Nephron (organoid): ENCODE measurements around the gene IPO4.

Experiments
- H3K27ac Mint-ChIP-seq, 3 experiments: 2 replicates each; pipeline ENCODE4 v1.8.0; 2020; ENCODE audit warnings: mixed read lengths in 3 of 3, mild to moderate bottlenecking in 2 of 3, moderate library complexity in 1 of 3
- H3K27me3 Mint-ChIP-seq: 2 replicates; pipeline ENCODE4 v1.8.0; 2021; ENCODE audit warnings: low read depth, mild to moderate bottlenecking, moderate library complexity, mixed read lengths
- H3K36me3 Mint-ChIP-seq: 2 replicates; pipeline ENCODE4 v1.8.0; 2020; ENCODE audit warnings: low read depth, mixed read lengths
- H3K4me1 Mint-ChIP-seq: 2 replicates; pipeline ENCODE4 v1.8.0; 2020; ENCODE audit warnings: mixed read lengths
- H3K4me3 Mint-ChIP-seq, 3 experiments: 2 replicates each; pipeline ENCODE4 v1.8.0; 2020; ENCODE audit warnings: mild to moderate bottlenecking in 3 of 3, mixed read lengths in 3 of 3, moderate library complexity in 2 of 3
- H3K9me3 Mint-ChIP-seq: 2 replicates; pipeline ENCODE4 v1.8.0; 2020; ENCODE audit warnings: mixed read lengths
- CTCF ChIP-seq, 3 experiments: fragments of 200-600 bp; sonication (generic); IDR thresholded peaks; one replicate each; pipeline ENCODE4 v1.5.0; 2021; ENCODE audit warnings: antibody characterized with exemption in 3 of 3; ENCODE audit not compliant: unreplicated experiment in 3 of 3

Gene IPO4, protein sequence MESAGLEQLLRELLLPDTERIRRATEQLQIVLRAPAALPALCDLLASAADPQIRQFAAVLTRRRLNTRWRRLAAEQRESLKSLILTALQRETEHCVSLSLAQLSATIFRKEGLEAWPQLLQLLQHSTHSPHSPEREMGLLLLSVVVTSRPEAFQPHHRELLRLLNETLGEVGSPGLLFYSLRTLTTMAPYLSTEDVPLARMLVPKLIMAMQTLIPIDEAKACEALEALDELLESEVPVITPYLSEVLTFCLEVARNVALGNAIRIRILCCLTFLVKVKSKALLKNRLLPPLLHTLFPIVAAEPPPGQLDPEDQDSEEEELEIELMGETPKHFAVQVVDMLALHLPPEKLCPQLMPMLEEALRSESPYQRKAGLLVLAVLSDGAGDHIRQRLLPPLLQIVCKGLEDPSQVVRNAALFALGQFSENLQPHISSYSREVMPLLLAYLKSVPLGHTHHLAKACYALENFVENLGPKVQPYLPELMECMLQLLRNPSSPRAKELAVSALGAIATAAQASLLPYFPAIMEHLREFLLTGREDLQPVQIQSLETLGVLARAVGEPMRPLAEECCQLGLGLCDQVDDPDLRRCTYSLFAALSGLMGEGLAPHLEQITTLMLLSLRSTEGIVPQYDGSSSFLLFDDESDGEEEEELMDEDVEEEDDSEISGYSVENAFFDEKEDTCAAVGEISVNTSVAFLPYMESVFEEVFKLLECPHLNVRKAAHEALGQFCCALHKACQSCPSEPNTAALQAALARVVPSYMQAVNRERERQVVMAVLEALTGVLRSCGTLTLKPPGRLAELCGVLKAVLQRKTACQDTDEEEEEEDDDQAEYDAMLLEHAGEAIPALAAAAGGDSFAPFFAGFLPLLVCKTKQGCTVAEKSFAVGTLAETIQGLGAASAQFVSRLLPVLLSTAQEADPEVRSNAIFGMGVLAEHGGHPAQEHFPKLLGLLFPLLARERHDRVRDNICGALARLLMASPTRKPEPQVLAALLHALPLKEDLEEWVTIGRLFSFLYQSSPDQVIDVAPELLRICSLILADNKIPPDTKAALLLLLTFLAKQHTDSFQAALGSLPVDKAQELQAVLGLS

DNA sequence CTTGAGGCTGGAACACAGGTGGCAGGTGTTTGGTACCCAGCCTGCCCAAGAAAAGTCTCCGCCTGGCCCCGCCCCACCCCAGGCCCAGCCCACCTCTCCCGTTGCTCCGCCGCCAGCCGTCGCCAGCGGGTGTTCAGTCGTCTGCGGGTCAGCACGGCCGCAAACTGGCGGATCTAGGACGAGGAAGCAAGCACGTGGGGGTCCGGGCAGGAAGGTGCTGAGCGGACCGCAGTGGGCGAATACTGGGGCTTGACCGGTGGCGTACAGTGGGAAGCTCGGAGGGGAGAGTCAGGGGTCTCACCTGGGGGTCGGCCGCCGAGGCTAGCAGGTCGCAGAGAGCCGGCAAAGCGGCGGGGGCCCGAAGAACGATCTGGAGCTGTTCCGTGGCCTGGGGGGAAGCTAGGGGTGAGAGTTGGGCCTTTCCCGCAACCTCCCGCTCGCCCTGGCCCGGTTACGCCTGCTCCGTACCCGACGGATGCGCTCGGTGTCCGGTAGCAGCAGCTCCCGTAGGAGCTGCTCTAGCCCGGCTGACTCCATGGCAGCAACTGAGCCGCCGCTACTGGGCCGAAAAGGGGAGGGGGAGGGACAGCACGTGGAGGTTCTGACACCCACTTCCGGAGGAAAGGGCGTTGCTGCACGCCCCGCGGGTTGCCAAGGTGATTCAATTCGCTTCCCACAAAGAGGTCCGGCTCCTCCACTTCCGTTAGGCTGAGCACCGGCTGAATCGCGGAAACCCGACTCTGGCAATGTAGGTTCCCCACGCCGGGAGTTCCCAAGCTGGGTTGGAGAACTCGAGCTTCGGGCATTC lies at the start of gene IPO4:
IPO4 (minus strand) TSS at position 566 of the 808 bp plus-strand sequence; CDS start at position 537, 29 bp downstream.
- peaks cover 29% of the 10 kb centered on the region for H3K4me1 Mint-ChIP-seq
- H3K36me3 Mint-ChIP-seq: peaks cover 30% of the 10 kb centered on the region
- TF ChIP-seq CTCF (IDR thresholded peaks at IDR 0.05; ENCODE audit: unreplicated experiment in 3 of 3): no peak
- no peaks in the 10 kb centered on the region for H3K27me3 Mint-ChIP-seq
- H3K27ac Mint-ChIP-seq: peak within 1 kb of the TSS; percentile 44 to 90 (median 88)
- H3K4me3 Mint-ChIP-seq: peak within 1 kb of the TSS; percentile 93 to 95 (median 94)
- no peaks in the 10 kb centered on the region for H3K9me3 Mint-ChIP-seq

GRCh38 chr14:24238123-24238522 lies 49.5 kb upstream of the IPO4 start:
- Mint-ChIP-seq H3K4me1 (peaks cover 44% of the 10 kb centered on the region), H3K36me3 (peaks cover 59% of the 10 kb centered on the region), H3K4me3 (peak overlapping the region; percentile 15 to 99 (median 55)), H3K9me3 (no peaks in the 10 kb centered on the region), H3K27me3 (no peaks in the 10 kb centered on the region), H3K27ac (no peak overlapping the region)
- TF ChIP-seq CTCF (IDR thresholded peaks at IDR 0.05; ENCODE audit: unreplicated experiment in 3 of 3): no peak

DNA sequence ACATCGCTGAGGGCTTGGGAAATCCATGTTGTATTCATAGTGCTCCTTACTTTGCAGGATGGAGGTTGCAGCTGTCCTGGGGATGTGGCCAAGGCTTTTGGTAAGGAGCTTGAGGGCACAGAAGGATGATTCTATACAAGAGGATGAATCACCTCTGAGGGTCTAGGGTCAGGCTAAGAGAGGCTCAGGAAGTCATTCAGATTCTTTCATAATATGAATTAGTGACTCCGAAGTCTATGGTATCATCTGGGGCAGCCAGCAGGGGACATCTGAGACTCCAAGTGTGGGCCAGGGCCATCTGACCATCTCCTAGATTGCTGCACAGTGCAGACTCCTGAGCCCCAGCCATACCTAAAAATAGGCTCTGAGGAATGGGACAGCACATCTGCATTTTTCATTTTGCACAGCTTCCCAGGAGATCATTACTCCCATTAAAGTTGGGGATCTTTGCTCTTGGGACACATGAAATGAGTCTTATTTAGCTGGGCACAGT lies 48.9 kb upstream of the IPO4 start:
- TF ChIP-seq CTCF (IDR thresholded peaks at IDR 0.05; ENCODE audit: unreplicated experiment in 3 of 3): no peak
- Mint-ChIP-seq H3K27ac (no peak overlapping the region), H3K9me3 (no peaks in the 10 kb centered on the region), H3K4me1 (peaks cover 44% of the 10 kb centered on the region), H3K27me3 (no peaks in the 10 kb centered on the region), H3K36me3 (peaks cover 59% of the 10 kb centered on the region), H3K4me3 (peak overlapping the region in 2 of 3 experiments; percentile 15 to 99)

GRCh38 chr14:24236689-24237462 lies 48.3 kb upstream of the IPO4 start:
- Mint-ChIP-seq H3K27ac (no peak overlapping the region), H3K4me1 (peaks cover 42% of the 10 kb centered on the region), H3K9me3 (no peaks in the 10 kb centered on the region), H3K4me3 (peak overlapping the region in 1 of 3 experiments; percentile 94), H3K36me3 (peaks cover 59% of the 10 kb centered on the region), H3K27me3 (no peaks in the 10 kb centered on the region)
- TF ChIP-seq CTCF (IDR thresholded peaks at IDR 0.05; ENCODE audit: unreplicated experiment in 3 of 3): no peak
